Ecto neural progenitor cell (in vitro differentiated cells): ENCODE measurements around the gene SLC2A4RG.

Source experiments
- DNase-seq: peaks from one replicate; pipeline ENCODE4 v3.0.0-alpha.2; 2018; ENCODE audit warnings: low spot score

The SLC2A4RG gene

DNA sequence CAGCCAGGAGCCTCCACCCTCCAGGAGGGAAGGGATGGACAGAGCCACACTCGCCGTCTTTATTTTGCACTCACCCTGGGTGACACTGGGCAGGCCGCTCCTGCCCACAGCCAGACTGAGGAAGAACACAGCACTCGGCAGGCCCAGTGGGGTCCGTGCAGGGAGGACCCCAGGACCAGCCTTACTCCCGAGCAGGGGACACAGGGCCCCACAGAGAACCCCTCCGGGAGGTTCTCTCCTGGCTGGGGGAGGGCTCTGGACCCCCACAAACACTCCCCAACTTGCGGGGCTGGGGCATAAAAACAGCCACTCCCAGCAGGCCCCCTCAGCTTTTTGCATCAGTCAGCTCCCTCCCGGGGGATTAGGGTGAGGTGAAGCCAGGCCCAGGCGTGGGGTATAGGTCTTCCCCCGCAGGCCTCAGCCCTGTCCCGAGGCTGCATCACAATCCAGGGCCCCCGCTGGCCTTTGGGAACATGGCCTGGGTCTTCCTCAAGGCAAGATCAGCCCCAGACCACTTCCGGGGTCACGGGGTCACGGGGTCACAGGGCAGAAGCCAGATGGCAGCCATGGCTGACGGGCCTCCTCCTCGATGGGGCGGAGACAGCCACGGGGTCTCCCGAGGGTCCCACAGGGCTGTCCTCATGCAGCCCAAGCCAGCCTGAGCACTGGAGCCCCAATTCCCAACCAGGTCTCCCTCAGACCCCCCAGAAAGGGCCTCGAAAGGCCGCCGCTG is 39.9 kb upstream of the SLC2A4RG start:
- DNase-seq, result no peak

- peak; percentile 41 for DNase-seq
Observed at GRCh38 chr20:63700199-63701050, 39.2 kb upstream of the SLC2A4RG start.

DNA sequence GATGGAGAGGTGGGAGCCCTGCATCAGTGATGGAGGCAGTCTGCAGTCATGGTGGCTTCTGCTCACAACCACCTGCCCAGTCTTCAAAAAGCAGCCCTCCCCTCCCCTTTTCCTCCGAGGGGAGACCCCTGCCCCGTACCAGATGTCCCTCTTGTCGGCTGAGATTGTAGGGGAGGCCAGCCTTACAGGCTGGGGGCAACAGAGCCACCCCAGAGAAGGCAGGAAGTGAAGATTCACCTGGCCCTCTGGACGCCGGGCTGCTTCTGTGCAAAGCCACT is 38.6 kb upstream of the SLC2A4RG start:
- DNase-seq, result no peak

GRCh38 chr20:63701329-63702035 is 38.1 kb upstream of the SLC2A4RG start:
- DNase-seq, result no peak

- no peak for DNase-seq
Observed at GRCh38 chr20:63702036-63702665, 37.4 kb upstream of the SLC2A4RG start.

- no peak for DNase-seq
Observed at GRCh38 chr20:63702751-63703470, 36.7 kb upstream of the SLC2A4RG start.

- no peak for DNase-seq
Observed at GRCh38 chr20:63703471-63703975, 36.1 kb upstream of the SLC2A4RG start.

DNA sequence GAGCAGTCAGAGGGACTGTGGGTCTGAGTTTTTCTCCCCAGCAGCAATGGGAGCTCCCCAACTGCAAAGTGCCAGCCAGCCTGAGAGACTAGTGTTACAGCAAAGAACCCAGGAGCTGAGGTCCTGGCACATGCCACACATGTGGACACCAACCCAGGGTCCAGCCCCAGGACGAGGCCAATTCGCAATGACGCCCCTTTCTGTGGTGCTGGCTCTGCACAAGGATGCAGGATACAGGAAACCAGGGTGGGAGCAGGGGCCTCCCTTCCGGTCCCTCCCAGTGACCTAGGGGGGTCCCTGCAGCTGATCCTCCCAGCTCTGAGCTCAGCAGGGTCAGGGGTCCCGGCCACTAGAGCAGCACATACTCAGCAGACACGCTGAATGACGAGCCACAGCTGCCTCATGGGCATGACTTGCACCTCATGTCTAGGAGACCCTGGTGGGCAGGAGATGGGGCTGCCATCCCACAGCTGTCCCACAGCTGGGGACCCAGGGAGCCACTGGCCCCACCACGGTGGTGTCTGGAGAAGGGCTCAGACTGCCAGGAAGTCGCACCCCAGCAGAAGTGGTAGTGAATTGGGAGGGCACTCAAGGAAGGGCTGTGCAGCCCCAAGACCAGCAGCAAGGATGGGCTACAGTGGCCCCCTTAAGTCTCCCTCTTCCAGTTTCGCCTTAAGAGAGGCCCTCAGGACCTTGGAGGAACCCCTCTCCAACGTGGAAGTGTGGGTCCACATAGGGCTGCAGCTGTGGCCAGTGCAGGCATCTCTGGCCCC is 35.4 kb upstream of the SLC2A4RG start:
- DNase-seq, result peak; percentile 39

DNA sequence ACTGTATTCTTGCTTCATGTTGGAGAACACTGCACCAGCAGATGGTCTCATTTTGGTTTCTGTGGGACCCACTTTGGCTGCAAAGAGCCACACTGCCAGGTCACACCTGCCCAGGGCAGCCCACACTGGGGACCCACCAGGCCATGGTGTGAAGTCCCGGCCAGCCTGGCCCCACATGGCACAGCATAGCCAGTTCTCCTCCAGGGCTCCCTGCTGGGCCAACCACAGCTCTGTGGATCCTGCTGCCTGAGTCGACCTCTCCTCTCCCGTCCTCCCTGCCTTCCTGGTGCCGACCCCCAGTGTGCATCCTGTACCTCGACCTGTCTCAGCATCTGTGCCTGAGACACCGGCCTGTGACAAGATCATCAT is 34.8 kb upstream of the SLC2A4RG start:
- no peak for DNase-seq

- no peak for DNase-seq
Observed at GRCh38 chr20:63705232-63706026, 34.1 kb upstream of the SLC2A4RG start.

- DNase-seq, result no peak
Observed at GRCh38 chr20:63706027-63706695, 33.4 kb upstream of the SLC2A4RG start.

- no peak for DNase-seq
Observed at GRCh38 chr20:63706852-63707557, 32.6 kb upstream of the SLC2A4RG start.

- peak; percentile 94 for DNase-seq
Observed at GRCh38 chr20:63707558-63708300, 31.8 kb upstream of the SLC2A4RG start, which contains the start of the genes ARFRP1 and ZGPAT. ARFRP1 (minus strand) TSS chr20:63707976; CDS start chr20:63707091, 885 bp downstream. ZGPAT (plus strand) TSS chr20:63708039; CDS start chr20:63708581, 542 bp downstream.

DNA sequence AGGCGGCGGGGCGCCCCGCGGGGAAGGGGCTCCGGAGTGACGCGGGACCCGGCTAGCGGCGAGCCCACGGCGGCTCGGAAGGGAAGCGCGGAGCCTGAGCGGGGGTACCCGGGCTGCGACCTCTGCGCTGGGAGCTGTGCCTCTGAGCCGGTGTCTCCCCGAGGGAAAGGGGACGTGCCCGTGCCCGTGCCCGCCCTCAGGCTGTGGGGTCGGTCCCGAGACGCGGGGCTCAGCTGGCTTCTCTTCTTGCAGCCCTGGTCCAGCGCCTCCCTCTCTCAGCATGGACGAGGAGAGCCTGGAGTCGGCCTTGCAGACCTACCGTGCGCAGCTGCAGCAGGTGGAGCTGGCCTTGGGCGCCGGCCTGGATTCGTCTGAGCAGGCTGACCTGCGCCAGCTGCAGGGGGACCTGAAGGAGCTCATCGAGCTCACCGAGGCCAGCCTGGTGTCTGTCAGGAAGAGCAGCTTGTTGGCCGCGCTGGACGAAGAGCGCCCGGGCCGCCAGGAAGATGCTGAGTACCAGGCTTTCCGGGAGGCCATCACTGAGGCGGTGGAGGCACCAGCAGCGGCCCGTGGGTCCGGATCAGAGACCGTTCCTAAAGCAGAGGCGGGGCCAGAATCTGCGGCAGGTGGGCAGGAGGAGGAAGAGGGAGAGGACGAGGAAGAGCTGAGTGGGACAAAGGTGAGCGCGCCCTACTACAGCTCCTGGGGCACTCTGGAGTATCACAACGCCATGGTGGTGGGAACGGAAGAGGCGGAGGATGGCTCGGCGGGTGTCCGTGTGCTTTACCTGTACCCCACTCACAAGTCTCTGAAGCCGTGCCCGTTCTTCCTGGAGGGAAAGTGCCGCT is 31.1 kb upstream of the SLC2A4RG start:
- no peak for DNase-seq

DNA sequence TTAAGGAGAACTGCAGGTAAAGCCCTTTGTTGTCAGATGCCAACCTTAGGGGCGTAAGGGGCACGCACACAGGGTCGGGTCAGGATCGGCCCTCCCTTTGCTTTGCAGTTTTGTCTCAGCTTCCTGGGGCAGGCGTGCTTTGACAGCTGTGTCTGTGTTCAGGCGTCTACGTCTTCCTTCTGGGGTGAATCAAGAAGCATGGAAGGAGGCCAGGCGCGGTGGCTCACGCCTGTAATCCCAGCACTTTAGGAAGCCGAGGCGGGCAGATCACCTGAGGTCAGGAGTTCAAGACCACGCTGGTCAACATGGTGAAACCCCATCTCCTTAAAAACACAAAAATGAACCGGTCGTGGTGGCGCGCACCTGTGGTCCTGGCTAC is 30.4 kb upstream of the SLC2A4RG start:
- no peak for DNase-seq

- no peak for DNase-seq
Observed at GRCh38 chr20:63711085-63711645, 28.4 kb upstream of the SLC2A4RG start.

- no peak for DNase-seq
Observed at GRCh38 chr20:63712191-63712590, 27.4 kb upstream of the SLC2A4RG start.
